Testis (tissue), 2 donors: ENCODE measurements around the gene LHX8.

Experiments
- CTCF ChIP-seq, 3 experiments: fragments of 450-650 bp in 2 of 3; fragments of 200-600 bp in 1 of 3; sonication (generic) in 1 of 3; IDR thresholded peaks; one replicate each; pipeline ENCODE4 v1.5.1; 2016 to 2019; ENCODE audit warnings: antibody characterized with exemption in 3 of 3, mild to moderate bottlenecking in 2 of 3, moderate library complexity in 1 of 3
- POLR2A ChIP-seq: fragments of 450-650 bp; IDR thresholded peaks from one replicate; pipeline ENCODE4 v1.6.1; 2017; ENCODE audit warnings: antibody characterized with exemption, mild to moderate bottlenecking, moderate library complexity

GRCh38 chr1:75123756-75124155 lies 10.4 kb upstream of the LHX8 start:
- TF ChIP-seq POLR2A (no peak), CTCF (IDR thresholded peaks at IDR 0.05) (no peak)
